A673 (cell line): ENCODE data around the gene DGCR8. TPM values are rescaled to one million over a fixed set of nuclear protein-coding genes. Genes with fewer than 3 reads are reported as not detected.

Experiments
- BruUV-seq: library from RNA; stranded (reverse); fragments of 400-500 nt; replicated peaks from 2 replicates; lab custom pipeline; 2021; lab: Mats Ljungman, UMichigan
- CTCF ChIA-PET: fragments of 300-600 bp; sonication (Branson Sonifier 250); formaldehyde crosslinking; loops from one replicate; lab custom pipeline; 2022; ENCODE audit warnings: antibody characterized with exemption; lab: Charles Lee
- POLR2A ChIA-PET: fragments of 300-600 bp; sonication (Branson Sonifier 250); formaldehyde crosslinking; loops from one replicate; lab custom pipeline; 2022; ENCODE audit warnings: antibody characterized with exemption; ENCODE audit not compliant: low non-redundant PET; lab: Charles Lee
- DNase-seq: peaks from one replicate; pipeline ENCODE4 v3.0.0-alpha.2; 2015; ENCODE audit warnings: low spot score
- H3K27ac ChIP-seq: fragments of 200-600 bp; sonication (generic); 2 replicates; pipeline ENCODE4 v1.5.1; 2016; ENCODE audit warnings: mixed run types, low read depth, mild to moderate bottlenecking, mixed read lengths, antibody characterized with exemption, low read length; ENCODE audit not compliant: poor library complexity, severe bottlenecking
- H3K27me3 ChIP-seq: fragments of 200-600 bp; sonication (generic); replicated peaks from 2 replicates; pipeline ENCODE4 v1.6.1; 2017; ENCODE audit warnings: mixed run types, low read depth, mild to moderate bottlenecking, mixed read lengths, antibody characterized with exemption, low read length; ENCODE audit not compliant: insufficient read depth, poor library complexity
- H3K36me3 ChIP-seq: fragments of 200-600 bp; sonication (generic); 2 replicates; pipeline ENCODE4 v1.6.1; 2016; ENCODE audit warnings: mixed run types, mild to moderate bottlenecking, mixed read lengths, antibody characterized with exemption, low read length; ENCODE audit not compliant: insufficient read depth, poor library complexity, severe bottlenecking
- H3K4me1 ChIP-seq: fragments of 200-600 bp; sonication (generic); 2 replicates; pipeline ENCODE4 v1.6.1; 2017; ENCODE audit warnings: mixed run types, mild to moderate bottlenecking, mixed read lengths, antibody characterized with exemption, low read length; ENCODE audit not compliant: insufficient read depth, poor library complexity, severe bottlenecking
- H3K4me3 ChIP-seq: fragments of 200-600 bp; sonication (generic); 2 replicates; pipeline ENCODE4 v1.5.1; 2016; ENCODE audit warnings: low read depth, mixed run types, mild to moderate bottlenecking, mixed read lengths, low read length; ENCODE audit not compliant: poor library complexity, severe bottlenecking
- H3K9me3 ChIP-seq: fragments of 200-600 bp; sonication (generic); 2 replicates; pipeline ENCODE4 v1.6.1; 2016; ENCODE audit warnings: mixed run types, low read depth, mild to moderate bottlenecking, mixed read lengths, antibody characterized with exemption, low read length; ENCODE audit not compliant: poor library complexity, severe bottlenecking
- EZH2 ChIP-seq: fragments of 200-600 bp; sonication (generic); IDR thresholded peaks from 2 replicates; pipeline ENCODE4 v1.6.1; 2017; ENCODE audit warnings: borderline replicate concordance, low read depth, mild to moderate bottlenecking, mixed read lengths, antibody characterized with exemption, low read length; ENCODE audit not compliant: poor library complexity, severe bottlenecking
- intact Hi-C: fragments of 100-400 bp; cut with micrococcal nuclease; formaldehyde crosslinking; loops from one replicate; pipeline ENCODE4 v1.10.0; 2022; ENCODE audit not compliant: unreplicated experiment
- total RNA-seq: library from RNA; stranded (reverse); gene quantifications from 2 replicates; pipeline ENCODE4 v1.2.3, GENCODE V29; 2021
- TF ChIP-seq, protein P1 (sequence below): fragments of 300-800, 200-600 bp; sonication (generic); conservative IDR thresholded peaks from 2 replicates; pipeline ENCODE4 v1.5.1; 2017; ENCODE audit warnings: low read depth, mild to moderate bottlenecking, antibody characterized with exemption, low read length, moderate library complexity, mixed read lengths

DGCR8 gene
- total RNA-seq, 1 experiment from 2014 or later = 63.2 TPM

DNA sequence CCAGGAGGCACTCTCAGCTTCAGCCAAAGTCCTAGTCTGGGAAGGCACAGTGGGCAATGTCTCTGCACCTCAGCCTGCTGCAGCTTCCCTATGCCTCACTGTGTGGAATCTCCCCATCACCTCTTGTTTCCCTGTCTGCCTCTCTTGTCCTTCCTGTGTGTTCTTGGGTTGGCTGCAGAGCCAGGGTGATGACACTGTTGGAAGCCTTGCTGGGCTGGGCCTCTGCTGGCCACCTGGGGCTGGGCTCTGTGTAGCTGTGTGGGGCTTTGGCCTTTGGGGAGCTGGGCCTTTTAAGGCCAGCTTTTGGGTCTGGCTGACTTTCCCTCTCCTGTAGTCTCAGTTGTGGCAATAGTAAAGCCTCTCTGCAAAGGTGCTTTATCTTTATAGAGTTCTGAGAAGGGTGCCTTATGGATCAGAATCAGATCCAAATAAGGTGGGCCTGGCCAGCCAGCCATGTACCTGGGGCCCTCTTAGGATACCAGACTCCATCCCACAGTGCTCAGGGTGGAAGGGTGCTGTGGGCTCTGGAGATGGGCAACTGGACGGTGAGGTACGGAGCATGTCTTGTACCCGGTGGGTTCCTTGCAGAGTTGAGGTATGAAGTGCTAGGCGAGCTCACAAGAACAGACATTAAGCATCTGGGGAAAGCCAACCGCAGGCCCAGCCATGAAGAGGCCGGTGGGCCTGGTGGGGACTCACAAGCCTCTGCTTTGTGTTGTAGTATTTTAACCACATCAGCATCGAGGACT is 25.6 kb downstream of the DGCR8 start:
- no peaks in the 10 kb centered on the region for H3K27me3 ChIP-seq
- TF ChIP-seq, protein P1, sequence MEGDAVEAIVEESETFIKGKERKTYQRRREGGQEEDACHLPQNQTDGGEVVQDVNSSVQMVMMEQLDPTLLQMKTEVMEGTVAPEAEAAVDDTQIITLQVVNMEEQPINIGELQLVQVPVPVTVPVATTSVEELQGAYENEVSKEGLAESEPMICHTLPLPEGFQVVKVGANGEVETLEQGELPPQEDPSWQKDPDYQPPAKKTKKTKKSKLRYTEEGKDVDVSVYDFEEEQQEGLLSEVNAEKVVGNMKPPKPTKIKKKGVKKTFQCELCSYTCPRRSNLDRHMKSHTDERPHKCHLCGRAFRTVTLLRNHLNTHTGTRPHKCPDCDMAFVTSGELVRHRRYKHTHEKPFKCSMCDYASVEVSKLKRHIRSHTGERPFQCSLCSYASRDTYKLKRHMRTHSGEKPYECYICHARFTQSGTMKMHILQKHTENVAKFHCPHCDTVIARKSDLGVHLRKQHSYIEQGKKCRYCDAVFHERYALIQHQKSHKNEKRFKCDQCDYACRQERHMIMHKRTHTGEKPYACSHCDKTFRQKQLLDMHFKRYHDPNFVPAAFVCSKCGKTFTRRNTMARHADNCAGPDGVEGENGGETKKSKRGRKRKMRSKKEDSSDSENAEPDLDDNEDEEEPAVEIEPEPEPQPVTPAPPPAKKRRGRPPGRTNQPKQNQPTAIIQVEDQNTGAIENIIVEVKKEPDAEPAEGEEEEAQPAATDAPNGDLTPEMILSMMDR = no peak
- no peak for TF ChIP-seq EZH2
- H3K9me3 ChIP-seq = no peaks in the 10 kb centered on the region
- ChIA-PET CTCF (no interaction called here), POLR2A (no interaction called here)
- H3K36me3 ChIP-seq = peaks cover 91% of the 10 kb centered on the region
- DNase-seq = no peak
- BruUV-seq = no TSS peak
- no peak overlapping the region for H3K27ac ChIP-seq
- H3K4me1 ChIP-seq = no peaks in the 10 kb centered on the region
- H3K4me3 ChIP-seq = no peak overlapping the region
- intact Hi-C loops = no loop called here

DNA sequence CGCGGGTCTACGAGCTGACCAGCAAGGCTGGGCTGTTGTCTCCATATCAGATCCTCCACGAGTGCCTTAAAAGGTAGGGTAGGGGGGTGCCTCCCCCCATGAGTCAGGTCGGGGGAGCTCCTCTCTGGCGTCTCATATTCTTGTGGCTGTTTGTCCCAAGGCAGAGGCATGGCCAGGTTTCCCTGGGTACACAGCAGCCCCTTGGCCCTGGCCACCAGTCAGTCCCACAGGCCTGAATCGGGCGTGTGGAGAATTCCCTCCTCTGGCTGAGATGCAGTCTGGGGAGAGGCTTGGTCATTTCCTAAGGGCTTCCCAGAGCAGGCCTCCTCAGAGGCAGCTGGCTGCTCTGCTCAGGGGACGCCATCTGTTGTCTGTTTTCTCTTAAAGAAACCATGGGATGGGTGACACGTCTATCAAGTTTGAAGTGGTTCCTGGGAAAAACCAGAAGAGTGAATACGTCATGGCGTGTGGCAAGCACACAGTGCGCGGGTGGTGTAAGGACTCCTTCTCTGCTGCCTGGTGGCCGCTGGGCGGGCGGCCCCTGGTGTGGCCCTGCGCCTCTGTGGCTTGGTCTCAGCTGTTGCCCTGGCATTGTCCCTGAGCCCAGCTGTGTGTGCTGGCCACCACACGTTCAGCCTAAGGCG is 26.3 kb downstream of the DGCR8 start:
- DNase-seq = no peak
- ChIA-PET CTCF (no interaction called here), POLR2A (no interaction called here)
- H3K36me3 ChIP-seq = peaks cover 90% of the 10 kb centered on the region
- BruUV-seq = no TSS peak
- H3K9me3 ChIP-seq = no peaks in the 10 kb centered on the region
- H3K27me3 ChIP-seq = no peaks in the 10 kb centered on the region
- H3K4me3 ChIP-seq = no peak overlapping the region
- no peak for TF ChIP-seq EZH2
- TF ChIP-seq, protein P1 = no peak
- intact Hi-C loops = no loop called here
- no peak overlapping the region for H3K27ac ChIP-seq
- H3K4me1 ChIP-seq = no peaks in the 10 kb centered on the region

DNA sequence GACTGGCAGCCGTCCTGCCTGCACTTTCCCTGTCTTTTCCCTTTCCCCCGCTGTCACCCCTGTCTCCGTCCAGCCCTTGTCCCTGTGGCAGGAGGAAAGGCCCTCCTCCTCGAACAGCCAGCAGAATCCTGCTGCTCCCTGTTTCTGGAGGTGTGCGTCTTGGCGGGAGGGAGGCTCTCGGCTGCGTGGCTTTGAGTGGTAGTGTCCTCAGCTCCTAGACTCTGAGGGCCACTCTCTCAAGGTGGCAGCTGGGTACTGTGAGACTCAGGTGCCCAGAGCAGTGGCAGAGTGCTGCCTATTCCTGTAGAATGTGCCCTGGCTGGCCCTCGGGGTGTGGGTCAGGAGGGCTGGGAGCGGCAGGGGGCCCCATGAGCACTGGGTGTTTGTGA is 26.8 kb downstream of the DGCR8 start:
- POLR2A ChIA-PET = no interaction called here
- CTCF ChIA-PET = no interaction called here

More for the DNA sequence above, 26.8 kb downstream of the DGCR8 start:
- BruUV-seq = no TSS peak
- DNase-seq = no peak
- Histone ChIP-seq H3K4me3 (no peak overlapping the region), H3K4me1 (no peaks in the 10 kb centered on the region), H3K9me3 (no peaks in the 10 kb centered on the region), H3K36me3 (peaks cover 85% of the 10 kb centered on the region), H3K27me3 (no peaks in the 10 kb centered on the region), H3K27ac (no peak overlapping the region)
- intact Hi-C loops = no loop called here
- TF ChIP-seq EZH2 = no peak
- TF ChIP-seq, protein P1 = no peak
